Measurements from ENCODE around the gene ZNF525.
"Not testable (repeated sequence)": the region's sequence is repeated elsewhere in the genome, so short reads cannot be mapped to it uniquely, and the experiment has no call there.

ZNF525 gene

GRCh38 chr19:53365134-53365898 is at the start of gene ZNF525:
TSS of gene ZNF525 (plus strand) at chr19:53365705. CDS start at chr19:53372282, 6,577 bp downstream.
- DNase-seq = peak; percentile 97 to 98

DNA sequence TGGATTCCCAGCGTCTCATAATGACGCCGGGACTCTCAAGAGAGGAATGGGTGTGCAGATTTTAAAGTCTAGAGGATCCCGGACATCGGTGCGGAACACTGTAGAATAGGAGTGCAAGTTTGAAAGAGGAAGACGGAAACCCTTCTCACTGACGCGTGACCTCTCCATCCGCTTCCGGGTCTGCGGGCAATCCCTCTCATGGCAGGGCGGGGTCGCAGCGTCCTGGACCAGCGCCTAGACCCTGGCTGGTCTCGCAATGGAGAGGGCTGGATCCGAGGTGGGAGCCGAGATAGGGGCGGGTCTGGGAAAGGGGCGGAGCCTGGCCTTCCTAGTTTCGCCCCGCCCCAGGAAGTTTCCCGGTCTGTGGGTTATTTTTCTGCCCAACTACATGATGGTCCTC is 36.5 kb upstream of the ZNF525 start:
- no peak for DNase-seq

GRCh38 chr19:53332484-53332883 is 33.0 kb upstream of the ZNF525 start:
- no peak for DNase-seq

DNA sequence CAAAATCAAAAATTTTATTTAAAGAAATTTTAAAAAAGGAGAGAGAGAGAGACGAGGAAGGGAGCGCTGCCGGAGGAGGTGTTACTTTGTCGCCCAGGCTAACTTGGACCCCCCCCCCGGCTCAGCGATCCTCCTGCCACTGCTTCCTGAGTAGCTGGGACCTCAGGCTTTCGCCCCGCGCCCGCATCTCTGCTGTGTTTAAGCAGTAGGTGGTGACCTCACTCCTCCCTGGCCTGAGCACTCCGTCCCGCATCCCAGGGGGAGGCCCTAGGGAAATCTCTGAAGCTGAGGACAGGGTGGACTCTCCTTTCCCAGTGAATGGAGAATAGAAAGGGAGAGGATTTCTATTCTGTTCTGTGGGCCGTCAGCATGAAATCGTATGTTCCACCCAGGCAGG is 32.4 kb upstream of the ZNF525 start:
- DNase-seq = peak; percentile 8 to 12

DNA sequence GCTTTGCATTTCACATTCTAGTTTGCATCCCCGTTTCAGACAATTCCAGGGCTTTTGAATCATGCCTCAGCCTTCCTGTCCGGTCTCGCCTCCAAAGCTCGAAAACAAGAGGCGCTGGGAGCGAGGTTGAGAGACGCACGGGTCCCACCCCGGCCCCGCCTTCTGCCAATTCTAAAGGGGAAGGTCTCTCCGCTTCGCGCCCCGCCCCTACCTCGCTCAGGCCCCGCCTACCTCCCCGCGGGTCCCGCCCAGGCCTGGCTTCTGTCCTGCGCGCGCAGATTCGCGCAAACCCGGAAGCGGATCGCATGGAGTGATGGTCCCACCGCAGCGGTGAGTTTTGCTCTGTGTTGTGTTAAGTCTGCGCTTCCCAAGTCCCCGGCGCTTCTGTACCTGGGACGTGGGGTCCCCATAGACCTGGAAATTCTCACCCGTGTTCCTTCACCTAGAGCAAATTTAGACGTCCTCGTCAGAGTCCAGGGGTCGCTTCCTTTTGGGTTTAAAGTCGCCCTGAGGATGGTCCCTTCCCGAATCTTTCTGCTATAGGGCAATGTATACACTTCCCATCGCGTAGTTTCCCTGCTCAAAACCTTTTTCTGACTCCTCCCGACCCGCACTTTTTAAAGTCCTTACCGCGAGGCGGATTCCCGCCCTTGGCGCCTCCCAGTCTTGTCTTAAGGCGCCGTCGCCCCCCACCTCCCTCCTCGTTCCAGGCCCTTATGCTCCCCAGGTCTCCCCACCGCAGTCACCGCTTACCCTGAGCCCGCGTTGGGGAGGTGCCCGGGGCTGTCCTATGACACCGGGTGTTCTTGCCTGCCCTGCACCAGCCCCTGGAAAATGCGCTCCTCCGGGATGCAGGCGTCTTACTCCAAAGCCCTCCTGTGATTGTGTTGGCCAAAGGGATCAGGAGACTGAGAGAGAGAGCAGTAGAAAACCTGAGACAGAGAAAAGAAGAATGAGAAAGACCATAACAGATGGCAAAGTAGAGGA is 31.7 kb upstream of the ZNF525 start, which contains the start of gene ZNF845:
TSS of gene ZNF845 (plus strand) at position 287 of the 987 bp plus-strand sequence. CDS start 7,559 bp downstream, outside the sequence.
- DNase-seq = peak; percentile 93 to 94

DNA sequence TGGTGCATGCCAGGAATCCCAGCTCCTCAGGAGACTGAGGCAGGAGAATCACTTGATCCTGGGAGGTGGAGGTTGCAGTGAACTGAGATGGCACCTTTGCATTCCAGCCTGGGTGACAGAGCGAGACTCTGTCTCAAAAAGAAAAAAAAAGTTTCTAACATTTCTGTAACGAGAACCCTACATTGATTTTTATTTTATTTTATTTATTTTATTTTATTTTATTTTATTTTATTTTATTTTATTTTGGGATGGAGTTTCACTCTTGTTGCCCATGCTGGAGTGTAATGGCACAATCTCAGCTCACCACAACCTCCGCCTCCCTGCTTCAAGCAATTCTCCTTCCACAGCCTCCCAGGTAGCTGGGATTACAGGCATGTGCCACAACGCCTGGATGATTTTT is 21.1 kb upstream of the ZNF525 start:
- DNase-seq = not testable (repeated sequence)

DNA sequence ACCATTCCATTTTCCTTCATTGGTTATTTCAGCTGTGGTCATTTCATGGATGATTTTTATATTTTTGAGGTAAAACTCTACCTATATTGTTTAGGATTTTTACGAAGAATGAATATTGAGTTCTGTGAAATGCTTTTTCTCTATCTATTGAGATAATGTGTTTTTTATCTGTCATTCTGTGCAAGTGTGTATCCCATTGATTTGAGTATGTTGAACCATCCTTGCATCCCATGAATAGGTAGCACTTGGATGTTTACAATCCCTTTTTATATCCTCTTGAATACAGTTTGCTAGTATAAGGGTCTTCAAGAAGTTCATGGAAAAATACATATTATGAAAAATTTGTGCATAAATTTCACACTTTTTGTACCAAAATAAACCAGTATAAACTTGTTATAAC is 9.8 kb upstream of the ZNF525 start:
- DNase-seq = no peak

DNA sequence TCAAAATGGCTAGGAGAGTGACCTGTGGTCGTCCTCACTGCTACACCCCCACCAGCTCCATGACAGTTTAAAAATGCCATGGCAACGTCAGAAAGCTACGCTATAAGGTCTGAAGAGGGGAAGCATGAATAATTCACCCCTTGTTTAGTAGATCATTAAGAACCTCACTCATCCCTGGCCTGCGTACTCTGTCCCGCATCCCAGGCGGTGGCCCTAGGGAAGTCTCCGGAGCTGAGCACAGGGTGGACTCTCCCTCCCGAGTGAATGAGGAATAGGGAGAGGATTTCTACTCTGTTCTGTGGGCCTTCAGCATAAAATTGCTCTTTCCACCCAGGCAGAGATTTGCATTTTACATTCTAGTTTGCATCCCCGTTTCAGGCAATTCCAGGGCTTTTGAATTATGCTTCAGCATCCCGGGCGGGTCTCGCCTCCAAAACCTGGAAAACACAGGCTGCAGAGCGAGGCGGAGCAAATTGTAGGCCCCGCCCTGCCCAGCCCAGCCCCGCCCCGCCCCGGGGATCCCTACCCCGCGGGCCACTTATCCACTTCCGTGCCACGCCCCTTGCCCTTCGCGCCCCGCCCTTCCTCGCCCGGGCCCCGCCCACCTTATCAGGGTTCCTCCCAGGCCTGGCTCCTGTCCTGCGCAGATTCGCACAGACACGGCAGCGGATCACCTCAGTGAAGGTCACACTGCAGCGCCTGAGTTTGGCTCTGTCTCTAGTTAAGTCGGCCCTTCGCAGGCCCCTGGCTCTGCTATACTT is 7.5 kb upstream of the ZNF525 start:
- DNase-seq = no peak

DNA sequence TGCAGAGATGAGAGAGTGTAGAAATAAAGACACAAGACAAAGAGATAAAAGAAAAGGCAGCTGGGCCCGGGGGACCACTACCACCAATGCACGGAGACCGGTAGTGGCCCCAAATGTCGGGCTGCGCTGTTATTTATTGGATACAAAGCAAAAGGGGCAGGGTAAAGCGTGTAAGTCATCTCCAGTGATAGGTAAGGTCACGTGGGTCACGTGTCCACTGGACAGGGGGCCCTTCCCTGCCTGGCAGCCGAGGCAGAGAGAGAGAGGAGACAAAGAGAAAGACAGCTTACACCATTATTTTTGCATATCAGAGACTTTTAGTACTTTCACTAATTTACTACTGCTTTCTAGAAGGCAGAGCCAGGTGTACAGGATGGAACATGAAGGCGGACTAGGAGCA is 5.4 kb upstream of the ZNF525 start:
- DNase-seq = not testable (repeated sequence)

DNA sequence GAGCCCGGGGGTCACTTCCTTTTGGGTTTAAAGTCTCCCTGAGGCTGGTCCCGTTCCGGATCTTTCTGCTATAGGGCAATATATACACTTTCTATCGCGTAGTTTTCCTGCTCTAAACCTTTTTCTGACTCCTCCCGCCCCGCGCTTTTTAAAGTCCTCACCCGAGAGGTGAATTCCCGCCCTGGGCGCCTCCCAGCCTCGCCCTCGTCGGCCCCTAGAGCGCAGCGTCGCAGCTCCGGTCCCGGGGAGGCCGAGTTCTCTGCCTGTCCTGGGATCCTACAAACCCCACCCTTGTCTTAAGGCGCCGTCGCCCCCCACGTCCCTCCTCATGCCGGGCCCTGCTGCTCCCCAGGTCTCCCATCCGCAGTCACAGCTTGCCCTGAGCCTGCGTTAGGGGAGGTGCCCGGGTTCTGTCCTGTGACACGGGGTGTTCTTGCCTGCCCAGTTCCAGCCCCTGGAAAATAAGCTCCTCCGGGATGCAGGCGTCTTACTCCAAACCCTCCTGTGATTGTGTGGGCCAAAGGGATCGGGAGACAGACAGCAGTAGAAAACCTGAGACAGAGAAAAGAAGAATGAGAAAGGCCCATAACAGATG is 491 bp downstream of the ZNF525 start:
- peak; percentile 41 to 43 for DNase-seq

GRCh38 chr19:53372196-53372595 is 6.7 kb downstream of the ZNF525 start:
- no peak for DNase-seq

DNA sequence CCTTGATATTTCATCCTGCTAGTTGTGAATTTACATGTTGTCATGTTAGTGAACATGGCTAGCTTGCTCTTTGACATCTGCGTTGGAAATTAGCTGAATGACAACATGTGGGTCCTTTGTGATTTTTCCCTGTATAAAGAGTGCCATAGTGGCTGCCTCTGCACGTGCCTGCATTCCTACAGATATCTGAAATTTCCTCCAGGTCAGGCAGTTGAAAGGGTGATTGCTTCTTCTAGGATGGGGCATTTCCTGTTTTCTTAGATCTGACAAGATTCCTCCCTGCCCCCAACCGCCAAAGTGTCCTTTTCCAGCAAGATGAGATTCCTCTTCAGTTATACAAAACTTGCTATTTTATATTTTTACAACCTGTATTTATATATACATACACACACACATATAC is 8.8 kb downstream of the ZNF525 start:
- DNase-seq = no peak

DNA sequence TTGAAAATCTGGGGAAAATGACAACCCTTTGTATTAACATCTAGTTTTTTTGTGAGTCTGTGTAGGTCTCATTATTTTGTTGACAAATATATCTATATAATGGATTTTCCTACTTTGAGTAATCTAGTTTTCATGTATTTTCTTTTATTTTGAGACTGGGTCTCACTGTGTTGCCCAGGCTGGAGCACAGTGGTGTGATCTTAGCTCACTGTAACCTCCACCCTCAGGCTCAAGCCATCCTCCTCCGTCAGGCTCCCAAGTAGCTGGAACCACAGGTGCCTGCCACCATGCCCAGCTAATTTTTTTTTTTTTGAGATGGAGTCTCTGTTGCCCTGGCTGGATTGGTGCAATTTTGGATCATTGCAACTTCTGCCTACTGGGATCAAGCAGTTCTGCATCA is 9.2 kb downstream of the ZNF525 start:
- no peak for DNase-seq

GRCh38 chr19:53381376-53381775 is 15.9 kb downstream of the ZNF525 start:
- no peak for DNase-seq

DNA sequence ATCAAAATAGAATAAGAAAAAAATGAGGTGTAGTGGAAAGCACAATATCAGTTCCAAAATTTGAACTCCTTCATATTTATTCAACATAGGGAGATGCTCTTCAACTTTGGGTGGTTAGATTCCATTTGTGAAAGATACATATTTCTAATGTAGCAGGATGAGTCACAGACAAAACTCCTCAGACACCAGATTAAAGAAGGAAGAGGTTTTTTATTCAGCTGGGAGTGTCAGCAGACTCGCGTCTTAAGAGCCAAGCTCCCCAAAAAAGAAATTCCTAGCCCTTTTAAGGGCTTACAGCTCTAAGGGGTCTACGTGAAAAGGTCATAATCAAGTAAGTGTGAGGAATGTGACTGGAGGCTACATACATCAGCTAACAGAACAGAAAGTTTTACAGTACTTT is 22.7 kb downstream of the ZNF525 start:
- no peak for DNase-seq

GRCh38 chr19:53388904-53389303 is 23.4 kb downstream of the ZNF525 start:
- DNase-seq = no peak

DNA sequence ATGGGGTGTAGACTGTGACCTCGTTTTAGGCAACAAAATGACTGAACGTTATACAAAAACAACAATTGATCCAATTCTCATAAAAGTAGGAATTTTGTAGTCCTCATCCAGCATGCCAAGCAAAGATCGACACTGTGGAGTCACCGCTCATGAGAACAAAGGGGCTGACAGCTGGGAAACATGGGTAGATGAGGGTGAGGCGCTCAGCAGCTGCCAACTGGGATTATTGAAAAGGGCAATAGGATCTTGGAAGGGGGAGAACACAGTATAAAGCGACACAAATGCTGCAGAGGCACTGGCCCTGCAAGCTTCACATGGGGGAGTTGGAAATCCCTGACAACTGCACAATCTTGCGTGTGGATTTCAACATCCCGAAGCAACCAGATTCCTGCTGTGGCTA is 24.1 kb downstream of the ZNF525 start:
- no peak for DNase-seq

DNA sequence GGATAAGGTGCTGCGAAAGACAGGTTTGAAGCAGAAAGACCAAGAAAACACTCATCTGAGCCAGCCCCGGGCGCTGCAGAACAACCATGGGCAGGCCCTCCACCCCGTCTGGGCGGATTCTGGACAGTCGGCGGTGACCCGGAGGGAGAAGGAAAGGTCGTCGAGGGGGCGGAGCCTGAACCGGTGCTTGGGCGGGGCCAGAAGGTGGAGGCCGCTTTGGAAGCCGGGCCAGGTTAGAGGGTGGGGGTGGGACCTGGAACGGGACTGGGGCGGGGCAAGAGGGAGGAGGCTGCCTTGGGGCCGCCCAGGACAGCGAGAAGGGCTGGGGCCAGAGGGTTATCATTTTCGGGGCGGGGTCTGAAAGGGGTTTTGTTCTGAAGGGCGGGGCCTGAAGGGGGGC is 24.5 kb downstream of the ZNF525 start:
- DNase-seq = no peak

- no peak for DNase-seq
Observed at GRCh38 chr19:53394522-53394973, 29.0 kb downstream of the ZNF525 start.

DNA sequence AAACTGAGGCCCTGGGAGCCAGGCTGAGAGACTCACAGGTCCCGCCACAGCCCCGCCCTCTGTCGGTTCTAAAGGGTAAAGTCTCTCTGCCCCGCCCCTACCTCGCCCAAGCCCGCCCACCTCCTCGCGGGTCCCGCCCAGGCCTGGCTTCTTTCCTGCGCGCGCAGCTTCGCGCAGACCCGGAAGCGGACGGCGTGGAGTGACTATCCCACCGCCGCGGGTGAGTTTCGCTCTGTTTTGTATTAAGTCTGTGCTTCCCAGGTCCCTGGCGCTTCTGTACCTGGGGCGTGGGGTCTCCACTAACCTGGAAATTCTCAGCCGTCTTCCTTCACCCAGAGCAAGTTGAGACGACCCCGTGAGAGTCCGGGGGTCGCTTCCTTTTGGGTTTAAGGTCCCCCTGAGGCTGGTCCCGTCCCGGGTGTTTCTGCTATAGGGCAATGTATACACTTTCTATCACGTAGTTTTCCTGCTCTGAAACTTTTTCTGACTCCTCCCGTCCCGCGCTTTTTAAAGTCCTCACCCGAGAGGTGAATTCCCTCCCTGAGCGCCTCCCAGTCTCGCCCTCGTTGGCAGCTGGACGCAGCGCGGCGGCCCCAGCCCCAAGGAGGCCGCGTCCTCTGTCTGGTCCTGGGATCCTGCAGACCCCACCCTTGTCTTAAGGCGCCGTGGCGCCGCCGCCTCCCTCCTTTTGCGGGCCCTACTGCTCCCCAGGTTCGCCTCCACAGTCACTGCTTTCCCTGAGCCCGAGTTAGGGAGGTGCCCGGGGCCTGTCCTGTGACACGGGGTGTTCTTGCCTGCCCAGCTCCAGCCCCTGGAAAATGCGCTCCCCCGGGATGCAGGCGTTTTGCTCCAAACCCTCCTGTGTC is 29.7 kb downstream of the ZNF525 start, which contains the start of gene ZNF765:
TSS of gene ZNF765 (plus strand) at position 176 of the 866 bp plus-strand sequence. CDS start 2,867 bp downstream, outside the sequence.
- DNase-seq = peak; percentile 95

Measured in activated CD4-positive, alpha-beta T cell treated with anti-CD3 and anti-CD28 coated beads, Interleukin-2, amount 50 U/mL, for 4 hours (primary cell).